ENCODE results near the gene CNNM2.

CNNM2 gene

GRCh38 chr10:103086799-103087198 lies 168.7 kb downstream of the CNNM2 start:
- Histone ChIP-seq H3K27me3 (ENCODE audit: insufficient read depth, low read depth, severe bottlenecking) (no peaks in the 10 kb centered on the region), H3K36me3 (peaks cover 55% of the 10 kb centered on the region), H3K9me3 (ENCODE audit: severe bottlenecking) (no peaks in the 10 kb centered on the region), H3K4me3 (ENCODE audit: low read depth, low read length) (no peak overlapping the region), H3K27ac (no peak overlapping the region)
- DNase-seq = no peak
- TF ChIP-seq, protein P1, sequence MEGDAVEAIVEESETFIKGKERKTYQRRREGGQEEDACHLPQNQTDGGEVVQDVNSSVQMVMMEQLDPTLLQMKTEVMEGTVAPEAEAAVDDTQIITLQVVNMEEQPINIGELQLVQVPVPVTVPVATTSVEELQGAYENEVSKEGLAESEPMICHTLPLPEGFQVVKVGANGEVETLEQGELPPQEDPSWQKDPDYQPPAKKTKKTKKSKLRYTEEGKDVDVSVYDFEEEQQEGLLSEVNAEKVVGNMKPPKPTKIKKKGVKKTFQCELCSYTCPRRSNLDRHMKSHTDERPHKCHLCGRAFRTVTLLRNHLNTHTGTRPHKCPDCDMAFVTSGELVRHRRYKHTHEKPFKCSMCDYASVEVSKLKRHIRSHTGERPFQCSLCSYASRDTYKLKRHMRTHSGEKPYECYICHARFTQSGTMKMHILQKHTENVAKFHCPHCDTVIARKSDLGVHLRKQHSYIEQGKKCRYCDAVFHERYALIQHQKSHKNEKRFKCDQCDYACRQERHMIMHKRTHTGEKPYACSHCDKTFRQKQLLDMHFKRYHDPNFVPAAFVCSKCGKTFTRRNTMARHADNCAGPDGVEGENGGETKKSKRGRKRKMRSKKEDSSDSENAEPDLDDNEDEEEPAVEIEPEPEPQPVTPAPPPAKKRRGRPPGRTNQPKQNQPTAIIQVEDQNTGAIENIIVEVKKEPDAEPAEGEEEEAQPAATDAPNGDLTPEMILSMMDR (IDR thresholded peaks at IDR 0.05; ENCODE audit: low read depth, low read length) = peak; percentile 38

DNA sequence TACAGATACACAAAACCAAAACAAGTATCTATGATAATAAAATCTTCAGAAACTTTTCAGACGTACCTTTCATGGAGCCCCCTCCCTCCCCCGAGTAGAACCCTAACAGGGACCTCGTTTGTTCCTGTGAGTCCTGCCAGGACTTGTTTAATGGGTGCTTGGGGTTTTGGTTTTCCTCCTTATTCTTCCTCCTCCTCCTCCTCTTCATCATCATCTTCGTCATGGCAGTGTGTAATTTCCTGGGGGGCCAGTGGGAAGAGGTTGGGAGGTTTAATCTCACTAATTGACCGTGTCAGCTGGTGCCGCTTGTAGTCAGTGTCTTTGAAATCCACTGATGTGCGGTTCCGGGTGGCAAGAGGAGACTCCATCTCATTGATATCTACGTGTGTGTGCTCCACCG lies 171.4 kb downstream of the CNNM2 start:
- TF ChIP-seq, protein P1 (IDR thresholded peaks at IDR 0.05; ENCODE audit: low read depth, low read length) = no peak
- no peaks in the 10 kb centered on the region for H3K27me3 ChIP-seq (ENCODE audit: insufficient read depth, low read depth, severe bottlenecking)
- no peaks in the 10 kb centered on the region for H3K9me3 ChIP-seq (ENCODE audit: severe bottlenecking)
- DNase-seq = no peak
- H3K36me3 ChIP-seq = peaks cover 80% of the 10 kb centered on the region
- H3K4me3 ChIP-seq (ENCODE audit: low read depth, low read length) = no peak overlapping the region
- H3K27ac ChIP-seq = no peak overlapping the region

GRCh38 chr10:103090911-103091310 lies 172.8 kb downstream of the CNNM2 start:
- no peak for DNase-seq
- Histone ChIP-seq H3K27me3 (ENCODE audit: insufficient read depth, low read depth, severe bottlenecking) (no peaks in the 10 kb centered on the region), H3K36me3 (peaks cover 72% of the 10 kb centered on the region), H3K27ac (no peak overlapping the region), H3K9me3 (ENCODE audit: severe bottlenecking) (no peaks in the 10 kb centered on the region), H3K4me3 (ENCODE audit: low read depth, low read length) (no peak overlapping the region)
- TF ChIP-seq, protein P1 (IDR thresholded peaks at IDR 0.05; ENCODE audit: low read depth, low read length) = no peak

DNA sequence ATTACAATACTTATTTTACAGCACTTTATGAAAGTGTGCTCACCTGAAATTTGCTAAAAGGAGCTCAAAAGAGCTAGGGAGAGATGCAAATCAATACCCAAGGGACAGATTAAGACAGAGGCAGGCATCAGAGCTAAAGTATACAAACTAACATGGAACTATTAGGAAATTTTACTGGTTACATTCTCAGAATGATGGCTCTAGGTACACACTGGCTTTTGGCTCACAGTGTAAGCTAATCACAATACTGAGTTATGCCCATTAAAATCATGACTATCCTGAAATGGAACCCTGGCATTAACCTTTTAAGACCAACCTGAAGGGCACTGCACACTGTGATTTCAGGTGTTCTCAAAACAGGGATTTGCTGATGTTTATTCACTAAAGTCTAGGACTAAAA lies 176.9 kb downstream of the CNNM2 start:
- Histone ChIP-seq H3K36me3 (peaks cover 66% of the 10 kb centered on the region), H3K27ac (no peak overlapping the region), H3K27me3 (ENCODE audit: insufficient read depth, low read depth, severe bottlenecking) (no peaks in the 10 kb centered on the region), H3K4me3 (ENCODE audit: low read depth, low read length) (no peak overlapping the region), H3K9me3 (ENCODE audit: severe bottlenecking) (no peaks in the 10 kb centered on the region)
- TF ChIP-seq, protein P1 (IDR thresholded peaks at IDR 0.05; ENCODE audit: low read depth, low read length) = no peak
- DNase-seq = no peak

- DNase-seq = no peak
- Histone ChIP-seq H3K27ac (no peak overlapping the region), H3K36me3 (peaks cover 65% of the 10 kb centered on the region), H3K27me3 (ENCODE audit: insufficient read depth, low read depth, severe bottlenecking) (no peaks in the 10 kb centered on the region), H3K4me3 (ENCODE audit: low read depth, low read length) (no peak overlapping the region), H3K9me3 (ENCODE audit: severe bottlenecking) (no peaks in the 10 kb centered on the region)
- TF ChIP-seq, protein P1 (IDR thresholded peaks at IDR 0.05; ENCODE audit: low read depth, low read length) = no peak
Observed at GRCh38 chr10:103096130-103096529, 178.0 kb downstream of the CNNM2 start.

DNA sequence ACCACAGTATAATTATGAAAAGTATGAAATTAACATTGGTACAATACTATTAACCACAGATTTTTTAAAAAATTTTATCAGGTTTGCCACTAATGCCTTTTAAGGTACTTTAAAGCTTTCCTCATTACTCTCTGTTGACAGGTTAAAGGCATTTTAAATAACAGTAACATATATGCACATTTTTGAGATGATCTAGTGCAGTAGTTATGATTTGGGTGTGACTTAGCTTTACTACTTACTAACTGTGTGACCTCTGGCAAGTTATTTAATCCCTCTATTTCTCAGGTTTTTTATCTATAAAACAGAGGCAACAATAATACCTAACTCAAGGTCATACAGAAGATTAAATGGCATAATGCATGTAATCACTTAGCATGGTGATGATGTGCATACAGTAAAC lies 180.1 kb downstream of the CNNM2 start:
- TF ChIP-seq, protein P1 (IDR thresholded peaks at IDR 0.05; ENCODE audit: low read depth, low read length) = no peak

More for the DNA sequence above, 180.1 kb downstream of the CNNM2 start:
- no peak overlapping the region for H3K27ac ChIP-seq
- no peaks in the 10 kb centered on the region for H3K27me3 ChIP-seq (ENCODE audit: insufficient read depth, low read depth, severe bottlenecking)
- H3K4me3 ChIP-seq (ENCODE audit: low read depth, low read length) = no peak overlapping the region
- DNase-seq = no peak
- no peaks in the 10 kb centered on the region for H3K9me3 ChIP-seq (ENCODE audit: severe bottlenecking)
- peaks cover 44% of the 10 kb centered on the region for H3K36me3 ChIP-seq

Measured in WERI-Rb-1 (cell line).